Ishikawa (cell line): Measurements from ENCODE around the gene ALDH1A1.

Source experiments
- CEBPB ChIP-seq: IDR thresholded peaks from 2 replicates; pipeline ENCODE4 v1.6.1; 2012
- EP300 ChIP-seq: IDR thresholded peaks from 2 replicates; pipeline ENCODE4 v1.6.1; 2012; ENCODE audit warnings: borderline replicate concordance
- FOXM1 ChIP-seq: IDR thresholded peaks from 2 replicates; pipeline ENCODE4 v1.6.1; 2012; ENCODE audit warnings: low read depth, borderline replicate concordance
- RAD21 ChIP-seq: IDR thresholded peaks from 2 replicates; pipeline ENCODE4 v1.6.1; 2012; ENCODE audit warnings: low read depth
- ZBTB7A ChIP-seq: IDR thresholded peaks from 2 replicates; pipeline ENCODE4 v1.6.1; 2012; ENCODE audit warnings: low read depth
- TF ChIP-seq, protein P1 (sequence below): IDR thresholded peaks from 2 replicates; pipeline ENCODE4 v1.6.1; 2012; ENCODE audit warnings: low read depth, mild to moderate bottlenecking
- TF ChIP-seq, protein P2 (sequence below): IDR thresholded peaks from 2 replicates; pipeline ENCODE4 v1.6.1; 2012

DNA sequence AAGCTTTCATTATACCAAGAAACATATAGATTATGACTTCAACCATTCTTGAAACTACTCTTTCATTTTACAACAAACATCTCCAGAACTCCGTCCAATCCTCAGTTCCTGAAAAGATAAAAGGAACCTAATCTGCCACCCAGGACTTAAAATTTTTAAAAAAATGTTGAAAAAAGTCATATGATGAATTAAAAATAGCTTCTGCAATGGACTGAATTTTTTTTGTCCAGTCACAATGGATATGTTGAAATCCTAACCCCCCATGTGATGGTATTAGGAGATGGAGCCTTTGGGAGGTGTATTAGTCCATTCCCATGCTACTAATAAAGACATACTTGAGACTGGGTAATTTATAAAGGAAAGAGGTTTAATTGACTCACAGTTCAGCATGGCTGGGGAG, 2.7 kb upstream of the ALDH1A1 start:
- TF ChIP-seq RAD21 (no peak), CEBPB (no peak), ZBTB7A (no peak), FOXM1 (no peak), EP300 (no peak)
- TF ChIP-seq, protein P1, sequence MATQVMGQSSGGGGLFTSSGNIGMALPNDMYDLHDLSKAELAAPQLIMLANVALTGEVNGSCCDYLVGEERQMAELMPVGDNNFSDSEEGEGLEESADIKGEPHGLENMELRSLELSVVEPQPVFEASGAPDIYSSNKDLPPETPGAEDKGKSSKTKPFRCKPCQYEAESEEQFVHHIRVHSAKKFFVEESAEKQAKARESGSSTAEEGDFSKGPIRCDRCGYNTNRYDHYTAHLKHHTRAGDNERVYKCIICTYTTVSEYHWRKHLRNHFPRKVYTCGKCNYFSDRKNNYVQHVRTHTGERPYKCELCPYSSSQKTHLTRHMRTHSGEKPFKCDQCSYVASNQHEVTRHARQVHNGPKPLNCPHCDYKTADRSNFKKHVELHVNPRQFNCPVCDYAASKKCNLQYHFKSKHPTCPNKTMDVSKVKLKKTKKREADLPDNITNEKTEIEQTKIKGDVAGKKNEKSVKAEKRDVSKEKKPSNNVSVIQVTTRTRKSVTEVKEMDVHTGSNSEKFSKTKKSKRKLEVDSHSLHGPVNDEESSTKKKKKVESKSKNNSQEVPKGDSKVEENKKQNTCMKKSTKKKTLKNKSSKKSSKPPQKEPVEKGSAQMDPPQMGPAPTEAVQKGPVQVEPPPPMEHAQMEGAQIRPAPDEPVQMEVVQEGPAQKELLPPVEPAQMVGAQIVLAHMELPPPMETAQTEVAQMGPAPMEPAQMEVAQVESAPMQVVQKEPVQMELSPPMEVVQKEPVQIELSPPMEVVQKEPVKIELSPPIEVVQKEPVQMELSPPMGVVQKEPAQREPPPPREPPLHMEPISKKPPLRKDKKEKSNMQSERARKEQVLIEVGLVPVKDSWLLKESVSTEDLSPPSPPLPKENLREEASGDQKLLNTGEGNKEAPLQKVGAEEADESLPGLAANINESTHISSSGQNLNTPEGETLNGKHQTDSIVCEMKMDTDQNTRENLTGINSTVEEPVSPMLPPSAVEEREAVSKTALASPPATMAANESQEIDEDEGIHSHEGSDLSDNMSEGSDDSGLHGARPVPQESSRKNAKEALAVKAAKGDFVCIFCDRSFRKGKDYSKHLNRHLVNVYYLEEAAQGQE: no peak
- TF ChIP-seq, protein P2, sequence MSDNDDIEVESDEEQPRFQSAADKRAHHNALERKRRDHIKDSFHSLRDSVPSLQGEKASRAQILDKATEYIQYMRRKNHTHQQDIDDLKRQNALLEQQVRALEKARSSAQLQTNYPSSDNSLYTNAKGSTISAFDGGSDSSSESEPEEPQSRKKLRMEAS: no peak
